Right renal cortex interstitium (tissue), 3 donors: ENCODE measurements around the gene ANXA2. TPM values are rescaled to one million over a fixed set of nuclear protein-coding genes. Genes with fewer than 3 reads are reported as not detected.
"Not testable (repeated sequence)": the region's sequence is repeated elsewhere in the genome, so short reads cannot be mapped to it uniquely, and the experiment has no call there.

Experiments
- DNase-seq, 3 donors: peaks; one replicate each; pipeline ENCODE4 v3.0.0-alpha.2; 2013; ENCODE audit warnings: low read depth in 3 of 3, low spot score in 2 of 3
- polyA plus RNA-seq, 3 donors: library from polyadenylated mRNA; unstranded; fragments of 120-200 nt; gene quantifications; one replicate each; pipeline ENCODE4 v1.2.1, GENCODE V29; 2013; ENCODE audit not compliant: insufficient read length in 3 of 3

ANXA2 gene
- polyA plus RNA-seq, 3 donors, result 595 to 675 (median 649) TPM

GRCh38 chr15:60346653-60347052 is 51.1 kb downstream of the ANXA2 start:
- DNase-seq, result no peak

DNA sequence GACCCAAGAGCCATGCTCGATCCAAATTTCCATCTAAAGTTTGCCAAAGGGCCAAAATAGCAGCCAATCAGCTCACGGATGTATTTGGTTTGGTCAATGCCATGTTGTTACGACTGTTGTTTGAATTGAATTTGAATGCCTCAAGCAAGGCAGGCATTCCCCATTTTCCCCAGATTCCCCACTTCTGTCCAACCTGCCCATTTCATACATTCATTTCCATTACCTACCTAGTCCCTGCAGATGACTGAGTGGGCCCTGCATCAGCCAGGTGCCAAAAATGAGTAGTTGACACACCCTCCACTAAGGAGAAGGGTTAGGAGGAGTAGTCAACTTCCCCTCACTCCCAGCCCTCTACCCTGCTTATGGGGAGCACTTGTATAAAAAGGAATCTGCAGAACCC is 51.7 kb downstream of the ANXA2 start:
- no peak for DNase-seq

DNA sequence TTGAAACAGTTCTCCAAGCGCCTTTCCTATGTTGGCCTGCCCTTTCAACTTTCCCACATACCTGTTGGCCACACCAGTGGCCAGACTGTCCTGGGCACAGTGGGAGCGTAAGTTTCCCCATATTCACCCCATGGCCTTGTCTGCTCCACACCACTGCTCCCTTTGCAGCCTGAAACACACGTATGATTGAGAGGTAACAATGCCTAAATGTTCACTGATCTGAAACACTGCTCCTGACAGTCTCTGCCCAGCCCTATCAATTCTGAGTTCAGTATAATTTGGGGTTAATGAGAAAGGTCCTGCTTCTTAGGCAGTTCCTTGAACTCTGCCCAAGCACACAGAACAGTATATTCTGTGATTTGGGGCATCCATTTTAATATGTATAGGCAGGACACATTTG is 52.2 kb downstream of the ANXA2 start:
- DNase-seq, result no peak

GRCh38 chr15:60344987-60345386 is 52.8 kb downstream of the ANXA2 start:
- no peak for DNase-seq

DNA sequence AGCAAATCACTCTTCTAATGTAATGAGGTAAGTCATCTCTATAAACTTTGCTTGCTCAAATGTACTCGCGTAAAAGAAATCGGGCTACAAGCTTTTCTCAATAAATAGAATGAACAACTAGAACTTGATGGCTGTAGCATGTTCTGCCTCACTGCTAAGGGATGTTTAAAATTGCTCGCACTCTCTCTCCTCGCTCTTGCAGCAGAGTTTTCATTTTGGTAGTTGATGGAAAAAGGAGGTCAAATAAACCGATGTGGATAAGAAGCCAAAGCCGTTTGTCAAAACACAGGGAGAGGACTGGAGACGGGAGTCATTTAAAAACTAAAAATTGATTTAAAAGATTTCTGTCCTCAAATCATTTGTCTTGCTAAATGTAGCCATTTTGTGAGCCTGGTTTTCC is 53.3 kb downstream of the ANXA2 start:
- DNase-seq, result no peak

GRCh38 chr15:60343221-60343970 is 54.4 kb downstream of the ANXA2 start:
- DNase-seq, result no peak

GRCh38 chr15:60340207-60340921 is 57.4 kb downstream of the ANXA2 start:
- DNase-seq, result no peak

DNA sequence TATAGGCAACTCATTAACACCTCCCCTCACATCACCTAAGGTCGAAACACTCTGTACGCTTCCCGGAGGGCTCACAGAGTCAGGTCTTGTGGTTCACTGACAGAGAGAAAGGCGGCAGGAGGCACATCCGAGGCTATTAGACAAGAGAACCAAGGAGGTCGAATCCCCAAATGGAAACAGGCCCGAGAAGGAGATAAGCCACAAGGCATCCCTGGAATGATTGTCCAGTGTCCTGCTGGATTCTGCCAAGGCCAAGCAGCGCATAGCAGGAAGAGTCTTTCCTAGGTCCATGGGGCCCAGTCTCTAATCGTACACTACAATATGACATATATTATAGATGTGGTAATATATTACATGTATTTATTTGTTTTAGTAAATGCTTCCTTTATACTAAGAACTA is 58.5 kb downstream of the ANXA2 start:
- DNase-seq, result no peak

- DNase-seq, result no peak
Measured at GRCh38 chr15:60338810-60339209, 59.0 kb downstream of the ANXA2 start.

DNA sequence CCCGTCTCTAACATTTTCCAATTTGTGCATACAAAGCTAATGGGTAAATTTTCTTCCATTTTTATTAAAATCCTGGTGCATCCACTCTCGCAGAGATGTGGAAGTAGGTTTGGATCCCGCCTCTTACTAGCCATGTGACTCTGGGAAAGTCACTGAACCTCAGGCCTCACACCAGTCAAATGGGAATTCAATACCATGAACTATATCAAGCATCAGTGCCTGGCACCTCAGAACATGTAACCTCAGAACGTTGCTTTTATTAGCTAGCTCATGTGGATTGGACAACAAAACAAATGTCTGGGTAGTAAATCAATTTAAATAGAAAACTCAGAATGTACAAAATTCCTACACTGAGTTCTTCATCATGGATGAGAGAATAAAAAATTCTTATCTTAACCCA is 60.7 kb downstream of the ANXA2 start:
- DNase-seq, result no peak

DNA sequence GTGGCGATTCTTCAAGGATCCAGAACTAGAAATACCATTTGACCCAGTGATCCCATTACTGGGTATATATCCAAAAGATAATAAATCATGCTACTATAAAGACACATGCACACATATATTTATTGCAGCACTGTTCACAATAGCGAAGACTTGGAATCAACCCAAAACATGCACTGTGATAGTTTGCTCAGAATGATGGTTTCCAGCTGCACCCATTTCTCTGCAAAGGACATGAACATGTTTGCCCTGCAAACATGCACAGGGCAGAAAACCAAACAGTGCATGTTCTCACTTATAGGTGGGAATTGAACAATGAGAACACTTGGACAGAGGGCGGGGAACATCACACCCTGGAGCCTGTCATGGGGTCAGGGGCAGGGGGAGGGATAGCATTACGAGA is 62.5 kb downstream of the ANXA2 start:
- not testable (repeated sequence) for DNase-seq

GRCh38 chr15:60328852-60329443 is 68.8 kb downstream of the ANXA2 start:
- no peak for DNase-seq

DNA sequence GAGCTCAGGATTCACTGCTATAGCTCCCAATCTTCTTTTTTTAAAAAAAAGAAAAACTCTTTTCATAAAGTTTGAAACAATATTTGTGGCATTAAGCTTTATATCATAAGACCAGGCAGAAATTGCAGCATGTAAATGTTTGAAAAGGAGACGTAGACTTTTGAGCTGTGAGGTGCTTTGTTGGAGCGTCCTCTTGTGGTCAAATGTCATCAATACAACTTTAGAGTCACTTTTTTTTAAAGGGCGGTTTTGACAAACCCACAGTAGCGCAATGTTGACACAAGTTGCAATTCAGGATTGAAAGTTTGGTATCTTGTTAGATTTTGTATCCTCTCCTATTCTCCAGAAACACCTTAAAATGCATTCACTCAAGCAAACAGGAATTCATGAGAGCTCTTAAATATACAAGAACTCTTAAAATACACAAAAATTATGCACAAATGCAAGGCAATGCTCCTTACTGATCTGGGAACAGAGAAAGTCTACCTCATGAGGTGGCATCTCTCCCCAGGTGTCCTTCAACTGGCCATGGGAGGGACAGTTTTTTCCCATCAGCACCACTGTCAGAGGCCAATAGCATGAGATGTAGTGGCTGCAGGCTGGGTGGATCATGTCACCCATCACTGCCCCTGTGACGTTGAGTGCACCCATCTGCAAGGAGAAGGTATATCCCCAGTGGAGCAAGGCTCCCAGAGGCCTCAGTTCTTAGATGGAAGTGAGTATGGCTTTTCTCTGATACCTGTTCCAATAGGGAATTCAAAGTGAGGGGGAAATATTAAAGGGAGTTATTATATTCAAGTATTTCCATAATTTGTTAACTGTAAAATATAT is 70.7 kb downstream of the ANXA2 start:
- peak; percentile 41 to 54 (median 48) for DNase-seq

- no peak for DNase-seq
Measured at GRCh38 chr15:60326343-60326742, 71.4 kb downstream of the ANXA2 start.

- DNase-seq, result no peak
Measured at GRCh38 chr15:60325905-60326304, 71.9 kb downstream of the ANXA2 start.

- DNase-seq, result no peak
Measured at GRCh38 chr15:60324706-60325438, 72.9 kb downstream of the ANXA2 start.

GRCh38 chr15:60323322-60323721 is 74.5 kb downstream of the ANXA2 start:
- DNase-seq, result no peak

- no peak for DNase-seq
Measured at GRCh38 chr15:60320365-60320764, 77.4 kb downstream of the ANXA2 start.

- no peak for DNase-seq
Measured at GRCh38 chr15:60318216-60318867, 79.4 kb downstream of the ANXA2 start.

- DNase-seq, result no peak
Measured at GRCh38 chr15:60316961-60317360, 80.8 kb downstream of the ANXA2 start.
